Measurements from ENCODE around the gene TRAPPC10.

TRAPPC10 gene

DNA sequence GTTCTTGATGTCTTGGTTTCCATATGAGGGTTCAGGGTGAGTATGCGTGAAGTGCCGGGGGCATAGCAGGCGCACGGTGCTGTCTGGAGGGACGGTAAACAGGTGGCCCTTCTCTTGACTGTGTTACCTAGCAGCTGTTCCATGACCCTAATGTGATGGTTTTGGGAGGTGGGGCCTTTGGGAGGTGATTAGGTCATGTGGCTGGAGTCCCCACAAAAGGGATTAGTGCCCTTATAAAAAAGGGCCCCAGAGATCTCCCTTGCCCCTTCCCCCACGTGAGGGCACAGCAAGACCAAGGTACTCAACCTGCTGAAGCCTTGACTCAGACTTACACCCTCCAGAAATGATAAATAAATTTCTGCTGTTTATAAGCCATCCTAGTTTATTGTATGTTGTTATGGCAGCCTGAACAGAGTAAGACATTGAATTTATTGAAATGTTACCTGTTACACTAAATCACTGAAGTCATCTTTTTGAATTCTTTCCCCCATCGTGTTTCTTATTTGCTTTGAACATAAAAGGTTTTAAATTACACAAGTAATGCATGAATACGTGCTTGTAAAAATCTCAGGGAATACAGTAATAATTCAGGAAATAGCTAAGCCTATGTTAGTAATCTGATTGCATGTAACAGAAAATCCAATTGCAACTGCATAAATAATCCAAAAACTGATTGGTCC, 15.6 kb downstream of the TRAPPC10 start:
- no peak for DNase-seq (ENCODE audit: low read depth, low spot score)

GRCh38 chr21:44028287-44028659, 16.2 kb downstream of the TRAPPC10 start:
- DNase-seq (ENCODE audit: low read depth, low spot score): no peak

DNA sequence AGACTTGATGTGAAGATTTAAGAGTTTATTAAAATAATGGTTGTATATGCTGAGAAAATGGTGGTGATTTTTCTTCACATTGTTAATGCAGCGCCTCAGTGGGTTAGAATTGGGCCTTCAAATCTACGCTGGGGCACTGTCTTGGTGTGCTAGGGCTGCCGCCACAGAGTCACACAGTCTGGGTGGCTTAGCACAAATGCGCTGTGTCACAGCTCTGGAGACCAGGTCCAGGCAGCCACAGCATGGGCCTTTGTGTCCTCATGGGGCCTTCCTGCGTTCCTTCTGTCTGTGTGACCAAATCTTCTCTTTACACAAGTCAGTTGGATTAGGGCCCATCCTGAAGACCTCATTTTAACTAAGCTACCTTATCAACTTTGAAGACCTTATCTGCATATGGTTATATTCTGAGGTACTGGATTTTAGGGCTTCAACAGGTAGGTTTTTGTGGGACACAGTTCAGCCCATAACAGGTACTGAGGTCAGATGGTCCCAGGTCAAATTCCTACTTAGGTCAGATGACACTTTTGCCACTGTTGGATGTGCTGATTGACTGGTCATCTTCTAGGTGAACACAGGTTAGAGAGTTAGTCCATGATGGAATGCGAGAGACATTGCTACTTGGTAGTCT, 17.5 kb downstream of the TRAPPC10 start:
- no peak for DNase-seq (ENCODE audit: low read depth, low spot score)

DNA sequence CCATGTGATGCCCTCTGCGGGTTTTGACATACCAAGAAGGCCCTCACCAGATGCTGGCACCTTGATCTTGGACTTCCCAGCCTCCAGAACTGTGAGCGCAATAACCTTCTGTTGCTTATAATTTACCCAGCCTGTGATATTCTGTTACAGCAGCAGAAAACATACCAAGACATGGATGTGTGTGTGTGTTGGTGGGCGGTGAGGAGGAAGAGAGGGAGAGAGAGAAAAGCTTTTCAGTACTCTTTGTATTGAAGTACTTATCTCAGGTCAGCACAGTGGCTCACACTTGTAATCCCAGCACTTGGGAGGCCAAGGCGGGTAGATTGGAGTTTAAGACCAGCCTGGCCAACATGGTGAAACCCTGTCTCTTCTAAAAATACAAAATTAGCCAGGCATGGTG, 23.1 kb downstream of the TRAPPC10 start:
- no peak for DNase-seq (ENCODE audit: low read depth, low spot score)

- DNase-seq (ENCODE audit: low read depth, low spot score): no peak
Observed at GRCh38 chr21:44038063-44038462, 26.0 kb downstream of the TRAPPC10 start.

DNA sequence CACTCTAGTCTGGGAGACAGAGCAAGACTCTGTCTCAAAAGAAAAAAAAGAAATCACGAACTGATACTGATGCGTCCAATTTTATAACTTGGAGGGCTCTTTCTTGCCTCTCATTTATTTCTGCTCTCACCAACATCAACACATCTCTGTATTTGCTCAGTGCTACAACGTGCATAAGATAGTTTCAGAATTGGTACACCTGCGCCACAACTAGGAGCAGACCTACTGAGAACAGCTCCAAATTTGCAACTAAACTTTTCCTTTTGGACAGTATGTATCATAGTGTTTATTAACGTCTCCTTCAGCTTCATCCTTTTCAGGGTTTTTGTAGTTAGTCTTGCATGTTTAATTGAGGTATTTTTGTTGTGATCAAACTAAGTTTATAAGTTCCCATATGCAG, 27.7 kb downstream of the TRAPPC10 start:
- no peak for DNase-seq (ENCODE audit: low read depth, low spot score)

DNA sequence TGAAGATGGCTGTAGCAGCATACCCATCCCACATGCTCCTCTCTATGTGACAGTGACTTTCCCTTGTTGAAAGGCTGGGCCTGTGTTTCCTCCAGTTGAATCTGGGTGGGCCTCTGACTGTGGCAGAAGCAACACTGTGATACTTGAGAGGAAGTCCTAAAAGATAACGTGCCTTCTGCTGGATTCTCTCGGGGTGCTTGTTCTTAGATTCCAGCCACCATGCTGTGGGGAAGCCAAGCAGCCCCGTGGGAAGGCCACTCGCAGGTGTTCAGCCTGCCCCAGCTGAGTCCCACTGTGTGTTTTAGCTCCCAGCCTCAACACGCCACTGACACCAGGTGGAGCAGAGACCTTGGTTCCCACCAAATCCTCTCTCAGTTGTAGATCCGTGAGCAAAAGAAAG, 31.5 kb downstream of the TRAPPC10 start:
- no peak for DNase-seq (ENCODE audit: low read depth, low spot score)

DNA sequence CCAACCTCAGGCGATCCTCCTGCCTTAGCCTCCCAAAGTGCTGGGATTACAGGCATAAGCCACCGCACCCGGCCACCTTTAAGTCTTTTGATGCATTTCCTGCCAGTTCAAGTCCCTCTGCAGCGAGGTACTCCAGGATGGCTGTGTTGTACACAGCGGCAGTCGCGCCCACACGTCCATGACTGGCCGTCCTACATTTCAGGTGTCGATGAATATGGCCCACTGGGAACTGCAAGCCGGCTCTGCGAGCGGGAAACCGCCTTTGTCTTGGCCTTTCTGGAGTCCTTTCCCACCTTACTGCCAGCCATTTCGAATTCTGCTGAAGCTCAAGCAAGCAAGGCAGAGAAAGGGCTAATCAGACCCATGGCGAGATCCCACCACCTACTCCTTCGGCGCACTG, 34.6 kb downstream of the TRAPPC10 start:
- DNase-seq (ENCODE audit: low read depth, low spot score): no peak

DNA sequence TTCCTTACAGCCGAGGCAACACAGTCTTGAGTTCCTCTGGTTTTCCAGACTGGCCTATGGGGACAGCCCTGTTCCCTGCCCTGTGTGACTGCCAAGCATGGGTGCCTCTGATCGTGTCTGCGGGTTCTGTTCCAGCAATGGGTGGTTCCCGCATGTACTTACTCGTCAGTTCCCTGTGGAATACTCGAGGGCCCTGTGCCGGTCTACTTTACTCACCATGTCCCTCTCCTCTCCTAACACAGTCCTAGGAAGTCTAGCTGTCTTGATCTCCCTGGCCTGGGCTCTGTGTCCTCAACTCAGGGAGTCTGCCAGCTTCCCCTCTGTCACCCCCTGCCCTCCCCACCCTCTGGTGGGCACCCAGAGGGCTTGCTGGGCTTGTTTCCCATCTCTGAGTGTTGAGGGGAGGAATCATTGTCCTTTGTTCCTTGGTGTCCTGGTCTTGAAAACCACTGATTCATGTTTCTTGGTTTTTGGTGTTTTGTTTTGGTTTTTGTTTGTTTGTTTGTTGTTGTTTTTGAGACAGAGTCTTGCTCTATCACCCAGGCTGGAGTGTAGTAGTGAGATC, 36.0 kb downstream of the TRAPPC10 start:
- no peak for DNase-seq (ENCODE audit: low read depth, low spot score)

GRCh38 chr21:44049182-44049581, 37.1 kb downstream of the TRAPPC10 start:
- DNase-seq (ENCODE audit: low read depth, low spot score): no peak

GRCh38 chr21:44049606-44050005, 37.5 kb downstream of the TRAPPC10 start:
- peak; percentile 51 for DNase-seq (ENCODE audit: low read depth, low spot score)

DNA sequence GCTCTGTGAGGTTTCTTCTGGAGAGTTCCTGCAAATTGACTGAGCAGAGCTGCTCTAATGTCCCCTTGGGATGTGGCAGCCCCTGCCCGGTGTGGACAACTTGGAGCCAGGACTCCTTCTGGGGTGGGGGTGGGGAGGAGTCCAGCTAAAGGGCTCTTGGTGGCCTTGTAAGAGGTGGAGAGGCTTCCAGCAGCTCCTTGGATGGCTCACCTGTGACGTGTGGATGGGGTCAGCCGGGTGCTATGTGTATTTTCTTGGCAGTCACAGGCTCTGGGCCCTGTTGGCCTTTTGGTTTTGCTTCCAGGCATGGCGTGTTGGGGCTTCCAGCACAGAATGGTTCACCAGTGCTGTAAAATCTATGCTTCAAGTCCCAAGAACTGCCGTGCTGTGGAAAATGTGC, 38.2 kb downstream of the TRAPPC10 start:
- no peak for DNase-seq (ENCODE audit: low read depth, low spot score)

DNA sequence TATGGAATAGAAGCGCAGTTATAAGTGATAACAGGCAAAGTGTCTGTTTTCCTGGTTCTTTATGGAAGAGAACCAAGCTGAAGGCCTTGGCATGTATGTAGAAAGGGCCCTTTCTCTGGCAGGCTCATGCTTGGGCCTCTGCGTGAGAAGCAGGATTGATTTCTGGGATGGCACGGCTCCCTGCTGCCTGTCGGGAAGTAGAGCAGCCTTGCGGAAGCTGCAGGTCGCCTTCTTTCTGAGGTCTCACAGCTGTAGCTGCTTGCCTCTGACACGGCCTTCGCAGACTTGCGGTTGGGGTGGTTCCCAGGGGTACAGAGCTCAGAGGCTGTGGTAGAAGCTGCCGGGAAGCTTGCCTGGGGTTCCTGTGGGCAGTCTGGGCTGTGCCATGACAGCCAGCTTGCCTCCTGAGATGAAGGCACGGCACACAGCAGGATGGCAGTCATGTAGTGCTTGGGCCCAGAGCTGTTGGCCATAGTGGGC, 39.4 kb downstream of the TRAPPC10 start:
- no peak for DNase-seq (ENCODE audit: low read depth, low spot score)

GRCh38 chr21:44052071-44052829, 40.1 kb downstream of the TRAPPC10 start:
- DNase-seq (ENCODE audit: low read depth, low spot score): no peak

- DNase-seq (ENCODE audit: low read depth, low spot score): no peak
Observed at GRCh38 chr21:44052830-44053226, 40.7 kb downstream of the TRAPPC10 start.

DNA sequence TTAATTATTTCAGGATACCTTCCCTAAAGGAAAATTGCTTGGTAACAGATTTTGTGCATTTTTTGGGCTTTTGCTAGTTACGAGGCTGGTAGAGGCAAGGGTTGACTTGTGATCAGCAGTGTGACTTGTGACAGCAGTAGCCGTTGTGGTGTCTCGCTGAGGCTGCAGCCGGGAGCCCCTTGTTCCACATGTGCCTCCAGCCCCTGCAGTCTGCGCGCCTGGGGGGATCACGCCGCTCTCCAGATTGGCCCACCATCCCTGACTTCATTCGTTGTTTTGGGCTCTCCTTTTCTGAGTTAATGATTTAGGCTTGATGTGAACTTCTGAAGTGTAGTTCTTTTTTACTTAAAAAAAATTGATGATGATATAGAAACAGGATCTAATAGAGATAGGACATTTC, 41.5 kb downstream of the TRAPPC10 start:
- DNase-seq (ENCODE audit: low read depth, low spot score): no peak

DNA sequence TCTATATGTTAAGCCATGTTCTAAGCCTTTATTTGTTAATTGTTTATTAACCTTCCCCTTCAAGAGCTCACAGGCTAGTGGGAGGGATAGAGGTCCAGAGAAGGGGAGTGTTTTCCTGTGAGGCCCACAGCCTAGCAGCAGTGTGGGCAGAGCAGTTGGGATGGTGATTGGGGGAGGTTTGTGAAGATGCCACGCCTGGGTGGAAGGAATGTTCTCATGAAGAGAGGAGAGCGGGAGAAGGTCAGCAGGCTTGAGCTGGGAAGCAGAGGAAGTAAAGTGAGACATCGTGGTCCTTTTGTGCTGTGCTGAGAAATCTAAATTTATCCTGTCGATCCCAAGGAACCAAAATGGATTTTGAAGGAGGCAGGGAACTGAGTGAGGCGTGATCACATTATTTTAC, 42.6 kb downstream of the TRAPPC10 start:
- peak; percentile 53 for DNase-seq (ENCODE audit: low read depth, low spot score)

GRCh38 chr21:44057055-44057454, 44.9 kb downstream of the TRAPPC10 start:
- no peak for DNase-seq (ENCODE audit: low read depth, low spot score)

DNA sequence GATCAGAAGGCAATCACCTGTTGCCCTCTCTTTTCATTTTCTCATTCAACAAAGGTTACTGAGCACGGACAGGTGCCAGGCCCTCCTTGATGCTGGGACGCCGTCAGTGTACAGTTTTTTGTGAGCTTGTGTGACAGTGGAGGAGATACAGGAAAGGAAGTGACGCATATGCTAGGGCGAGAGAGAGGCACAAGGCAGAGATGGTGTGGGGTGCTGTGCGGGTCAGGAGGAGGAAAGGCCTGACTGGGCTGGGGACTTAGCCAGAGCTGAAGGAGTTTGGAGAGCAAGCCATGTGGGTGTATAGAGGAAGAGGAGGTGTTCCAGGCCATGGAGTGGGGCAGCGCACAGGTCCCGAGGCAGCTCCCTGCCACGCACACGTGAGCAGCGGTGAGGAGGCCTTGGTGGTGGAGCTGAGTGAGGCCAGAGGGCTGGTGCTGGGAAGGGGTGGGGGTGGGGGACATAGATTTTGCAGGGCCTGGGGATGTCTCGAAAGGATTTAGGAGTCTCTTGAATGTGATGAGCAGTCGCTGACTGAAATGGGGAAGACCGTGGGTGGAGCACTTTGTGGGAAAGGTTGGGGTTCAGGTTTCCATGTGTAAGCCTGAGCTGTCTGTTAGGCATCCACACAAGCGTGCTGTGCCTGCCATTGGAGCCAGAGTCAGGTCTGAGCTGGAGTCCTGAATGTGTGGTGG, 46.0 kb downstream of the TRAPPC10 start:
- no peak for DNase-seq (ENCODE audit: low read depth, low spot score)

DNA sequence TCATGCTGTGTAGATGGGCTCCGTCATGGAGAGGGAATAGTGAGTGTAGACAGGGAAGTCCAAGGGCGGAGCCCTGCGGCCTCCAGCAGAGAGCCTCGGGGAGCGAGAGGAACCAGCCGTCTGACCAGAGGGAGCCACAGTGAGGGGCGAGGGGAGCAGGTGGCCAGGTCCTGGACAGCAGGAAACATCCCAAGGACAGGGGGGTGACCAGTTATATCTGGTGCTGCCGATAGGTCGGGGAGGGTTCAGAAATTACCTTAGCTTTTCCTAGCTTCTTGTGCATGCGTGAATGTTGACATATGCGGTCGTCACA, 46.5 kb downstream of the TRAPPC10 start:
- DNase-seq (ENCODE audit: low read depth, low spot score): no peak

- DNase-seq (ENCODE audit: low read depth, low spot score): no peak
Observed at GRCh38 chr21:44058981-44059380, 46.9 kb downstream of the TRAPPC10 start.

DNA sequence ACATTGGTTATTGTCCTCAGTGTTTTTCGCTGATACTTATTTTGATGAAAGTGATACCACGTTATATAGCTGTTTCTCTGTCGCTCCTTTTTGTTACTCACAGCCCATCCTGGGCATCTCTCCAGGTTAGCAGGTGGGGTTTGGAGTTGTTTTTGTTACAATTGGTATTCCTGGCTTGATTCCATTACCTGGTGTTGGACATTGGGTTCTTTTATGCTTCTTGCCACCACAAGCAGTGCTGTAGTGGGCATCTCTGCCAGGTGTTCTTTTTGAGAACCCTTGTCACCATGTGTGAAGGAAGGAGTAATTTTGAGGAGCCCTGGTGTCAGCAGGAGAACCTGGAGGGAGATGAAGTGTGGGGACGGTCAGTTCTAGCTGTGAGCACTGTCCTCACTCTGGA, 47.6 kb downstream of the TRAPPC10 start:
- peak; percentile 14 for DNase-seq (ENCODE audit: low read depth, low spot score)
